Breast epithelium (tissue), 3 donors: ENCODE measurements around the gene KISS1.

Experiments
- CTCF ChIP-seq, 3 donors: fragments of 450-650 bp; IDR thresholded peaks; one replicate each; pipeline ENCODE4 v1.5.1; 2016 to 2017; ENCODE audit warnings: antibody characterized with exemption in 3 of 3, mild to moderate bottlenecking in 3 of 3, moderate library complexity in 3 of 3
- POLR2A ChIP-seq: fragments of 450-650 bp; IDR thresholded peaks from one replicate; pipeline ENCODE4 v1.6.1; 2016; ENCODE audit warnings: antibody characterized with exemption, mild to moderate bottlenecking, moderate library complexity
- POLR2AphosphoS5 ChIP-seq, 3 donors: sonication (generic); formaldehyde crosslinking; IDR thresholded peaks; one replicate each; pipeline ENCODE4 v1.6.1; 2017; ENCODE audit warnings: antibody characterized with exemption in 3 of 3

GRCh38 chr1:204154568-204155255, 41.6 kb downstream of the KISS1 start:
- TF ChIP-seq CTCF (IDR thresholded peaks at IDR 0.05) (no peak), POLR2A (no peak), POLR2AphosphoS5 (IDR thresholded peaks at IDR 0.05) (no peak)
